ENCODE results near the gene RBM26.
A peak's percentile ranks its signal among the peaks of the same experiment; 100 is the strongest.

The RBM26 gene

DNA sequence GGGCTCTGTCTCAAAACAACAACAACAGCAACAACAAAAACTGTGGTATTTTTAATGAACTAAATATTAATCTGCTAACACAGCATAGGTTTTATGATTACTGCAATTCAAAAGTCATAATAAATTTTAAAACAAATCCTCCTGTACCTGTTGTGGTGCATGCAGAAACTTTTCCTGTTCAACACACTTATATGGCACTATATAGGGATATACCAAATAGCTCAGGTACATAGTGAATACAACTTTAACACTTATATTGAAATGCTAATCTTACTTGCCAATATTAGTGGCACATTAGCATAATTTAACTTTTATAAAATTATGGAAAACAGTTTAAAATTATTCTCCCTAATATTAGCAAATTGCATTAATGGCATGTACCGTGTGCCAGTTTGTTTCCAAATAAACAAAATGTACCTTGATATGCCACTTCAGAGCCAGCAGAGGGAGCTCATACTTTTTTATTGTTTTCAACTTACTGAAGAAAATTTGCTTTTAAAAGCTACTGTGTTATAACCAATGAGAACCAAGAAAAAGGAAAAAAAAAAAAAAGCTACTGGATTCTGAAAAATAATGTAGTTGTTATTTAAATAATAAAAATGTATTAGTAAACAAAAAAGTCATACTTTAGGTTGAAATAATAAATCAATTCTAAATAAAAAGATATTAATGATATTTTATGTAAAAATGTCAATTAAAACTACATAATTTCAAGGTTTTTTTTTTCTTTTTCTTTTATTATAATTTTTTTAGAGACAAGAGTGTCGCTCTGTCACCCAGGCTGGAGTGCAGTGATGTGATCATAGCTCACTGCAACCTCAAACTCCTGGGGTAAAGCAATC is 18.0 kb upstream of the RBM26 start:
- peak; percentile 98 for FAIRE-seq

- no peak for FAIRE-seq
Observed at GRCh38 chr13:79423340-79423739, 17.3 kb upstream of the RBM26 start.

- no peak for FAIRE-seq
Observed at GRCh38 chr13:79419365-79419764, 13.3 kb upstream of the RBM26 start.

- no peak for FAIRE-seq
Observed at GRCh38 chr13:79417741-79418140, 11.7 kb upstream of the RBM26 start.

DNA sequence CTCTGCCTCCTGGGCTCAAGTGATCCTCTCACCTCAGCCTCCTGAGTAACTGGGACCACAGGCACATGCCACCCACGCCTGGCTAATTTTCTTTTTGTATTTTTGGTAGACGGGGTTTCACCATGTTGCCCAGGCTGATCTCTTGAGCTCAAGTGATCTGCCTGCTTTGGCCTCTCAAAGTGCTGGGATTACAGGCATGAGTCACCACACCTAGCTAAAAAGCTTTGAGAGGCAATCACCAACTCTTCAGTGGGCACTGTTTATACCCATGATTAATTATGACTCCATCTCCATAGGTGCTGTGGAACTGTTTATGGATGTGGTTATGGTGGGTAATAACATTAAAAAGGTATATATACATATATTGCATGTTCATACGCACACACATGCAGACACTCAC is 7.5 kb upstream of the RBM26 start:
- FAIRE-seq: no peak

- FAIRE-seq: no peak
Observed at GRCh38 chr13:79409828-79410227, 3.8 kb upstream of the RBM26 start.

GRCh38 chr13:79407349-79407979 is 1.4 kb upstream of the RBM26 start:
- no peak for FAIRE-seq

DNA sequence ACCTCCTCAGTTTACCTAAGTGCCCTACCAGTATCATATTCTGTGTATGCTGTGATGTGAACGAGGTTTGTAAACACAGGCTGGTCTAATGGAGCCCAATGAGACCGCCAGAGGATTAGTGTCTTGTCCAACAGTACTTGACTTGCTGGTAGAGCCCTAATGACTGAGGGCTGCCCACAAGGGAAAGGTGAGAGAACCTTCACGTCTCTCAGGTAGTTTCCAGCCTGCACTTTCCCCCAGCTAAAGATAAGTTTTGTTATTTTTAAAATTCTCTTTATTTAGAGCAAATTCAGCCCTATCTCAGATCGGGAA is 498 bp upstream of the RBM26 start:
- FAIRE-seq: no peak

GRCh38 chr13:79405501-79405830 is 589 bp downstream of the RBM26 start:
- no peak for FAIRE-seq

DNA sequence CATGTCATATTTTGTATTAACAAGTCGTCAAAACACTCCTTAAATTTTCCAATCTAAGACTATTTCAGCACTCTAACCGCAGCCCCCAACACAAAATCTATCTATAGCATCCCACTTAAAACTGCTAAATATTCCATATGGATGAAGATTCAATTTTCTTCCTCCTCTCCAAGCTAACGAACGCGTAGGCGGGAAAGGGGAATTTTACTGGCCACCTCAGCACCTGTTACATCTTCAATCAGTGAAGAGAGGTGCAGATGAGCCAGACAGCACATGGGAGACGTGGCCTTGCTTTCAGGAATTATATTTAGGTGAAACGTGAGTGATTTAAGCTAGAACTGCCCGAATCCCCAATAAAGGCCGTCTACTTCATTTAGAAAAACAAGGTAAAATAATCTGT is 1.1 kb downstream of the RBM26 start:
- no peak for FAIRE-seq

DNA sequence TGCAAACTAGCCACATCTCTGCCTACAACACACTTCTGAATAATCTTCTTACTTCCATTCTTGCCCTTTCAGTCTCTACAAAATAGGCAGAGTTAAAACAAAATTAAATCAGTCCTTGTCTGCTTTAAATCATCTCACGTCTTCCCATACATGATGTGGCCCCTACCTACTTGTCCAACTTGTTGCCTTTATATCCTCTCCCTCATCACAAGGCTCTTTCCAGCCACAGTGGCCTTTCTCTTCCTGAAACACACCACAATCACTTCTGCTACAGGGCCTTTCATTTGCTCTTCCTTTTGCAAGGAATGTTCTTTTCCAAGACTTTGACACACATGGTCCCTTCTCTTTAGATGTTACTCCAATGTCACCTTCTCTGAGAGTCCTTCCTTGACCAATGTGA is 1.7 kb downstream of the RBM26 start:
- no peak for FAIRE-seq

DNA sequence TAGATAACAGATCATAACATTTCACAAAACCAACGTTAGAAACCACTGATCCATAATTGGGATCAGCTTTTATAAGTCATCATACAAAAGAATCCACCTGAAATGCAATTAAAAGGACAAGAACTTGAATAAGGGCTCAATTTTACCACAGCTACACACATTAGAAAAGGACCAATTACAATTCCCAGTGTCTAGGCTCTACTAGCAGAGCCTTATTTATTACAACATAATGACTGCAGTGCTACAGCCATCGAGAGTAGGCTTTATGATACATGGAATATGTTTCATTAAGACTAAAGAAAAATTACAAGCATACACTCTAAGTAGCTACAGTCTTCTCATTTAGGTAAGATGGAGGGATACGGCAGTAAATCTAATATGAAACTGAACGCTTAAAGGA is 2.9 kb downstream of the RBM26 start:
- no peak for FAIRE-seq

DNA sequence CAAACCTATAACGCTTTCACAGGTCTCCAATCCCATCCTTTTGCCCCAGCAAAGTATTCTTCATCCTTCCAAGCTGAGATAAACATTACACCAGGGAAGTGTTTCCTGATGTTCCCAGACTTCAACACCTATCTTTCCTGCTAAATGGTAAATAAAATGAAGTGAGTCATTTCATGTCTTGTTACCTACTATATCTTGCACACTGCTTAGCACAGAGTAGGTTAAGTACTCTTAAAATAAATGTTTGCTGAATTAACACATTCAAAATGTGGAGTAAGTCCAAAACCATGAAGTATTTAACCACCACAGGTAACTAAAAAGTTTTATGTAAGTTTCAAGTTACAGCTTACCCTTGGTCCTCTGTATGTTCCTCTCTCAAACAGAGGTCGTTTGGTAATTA is 3.4 kb downstream of the RBM26 start:
- FAIRE-seq: no peak

- peak; percentile 47 for FAIRE-seq
Observed at GRCh38 chr13:79402074-79402635, 3.9 kb downstream of the RBM26 start.

DNA sequence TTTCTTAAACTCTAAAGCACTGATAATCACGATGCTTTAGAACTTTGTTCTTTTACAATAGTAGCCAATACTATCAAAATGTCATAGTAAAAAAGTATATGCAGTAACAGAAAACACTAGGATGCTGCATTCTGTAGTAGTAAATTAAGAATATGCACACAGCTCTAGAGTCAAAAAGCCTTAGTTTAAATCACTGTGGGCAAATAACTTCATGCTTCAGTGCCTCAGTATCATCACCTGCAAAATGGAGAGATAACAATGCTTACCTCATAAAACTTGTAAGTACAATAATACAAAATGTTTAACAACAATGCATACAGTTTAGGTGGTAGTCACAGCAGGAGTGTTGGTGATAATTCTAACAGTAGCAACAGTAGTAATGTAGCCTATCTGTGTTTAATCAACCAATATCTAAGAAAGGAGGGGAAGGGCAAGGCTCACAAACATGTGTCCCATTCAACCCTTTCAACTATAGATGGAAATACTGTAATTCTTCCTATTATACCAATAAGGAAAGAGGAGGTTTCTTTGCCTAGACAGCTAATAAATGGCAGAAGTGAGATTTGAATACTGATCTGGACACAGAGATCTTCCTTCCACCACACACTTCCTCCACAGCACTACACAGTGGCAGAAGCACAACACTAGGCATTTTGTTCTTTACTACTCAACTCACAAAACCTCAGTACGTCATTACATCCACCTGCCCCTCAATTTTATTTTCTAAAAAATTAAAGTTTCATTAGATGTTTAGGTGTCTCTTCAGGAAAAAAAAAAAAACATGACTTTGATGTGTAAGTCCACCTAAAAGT is 4.6 kb downstream of the RBM26 start:
- no peak for FAIRE-seq

- no peak for FAIRE-seq
Observed at GRCh38 chr13:79398915-79399314, 7.1 kb downstream of the RBM26 start.

GRCh38 chr13:79398127-79398526 is 7.9 kb downstream of the RBM26 start:
- no peak for FAIRE-seq

DNA sequence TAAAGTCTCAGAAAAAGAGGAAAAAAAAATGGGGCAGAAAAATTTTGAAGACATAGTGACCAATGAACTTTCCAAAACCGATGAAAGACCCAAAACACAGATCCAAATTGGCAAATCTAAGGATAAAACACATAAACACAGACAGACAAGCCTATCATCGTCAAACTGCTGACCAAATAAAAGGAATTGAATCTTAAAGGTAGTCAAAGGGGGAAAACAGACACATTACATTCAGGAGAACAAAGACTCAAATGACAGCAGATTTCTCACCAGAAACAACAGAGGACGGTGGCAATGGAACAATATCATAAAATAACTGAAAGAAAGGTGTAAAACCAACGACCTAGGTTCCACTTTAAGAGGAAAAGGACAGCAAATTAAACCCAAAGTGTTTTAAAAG is 10.2 kb downstream of the RBM26 start:
- no peak for FAIRE-seq

DNA sequence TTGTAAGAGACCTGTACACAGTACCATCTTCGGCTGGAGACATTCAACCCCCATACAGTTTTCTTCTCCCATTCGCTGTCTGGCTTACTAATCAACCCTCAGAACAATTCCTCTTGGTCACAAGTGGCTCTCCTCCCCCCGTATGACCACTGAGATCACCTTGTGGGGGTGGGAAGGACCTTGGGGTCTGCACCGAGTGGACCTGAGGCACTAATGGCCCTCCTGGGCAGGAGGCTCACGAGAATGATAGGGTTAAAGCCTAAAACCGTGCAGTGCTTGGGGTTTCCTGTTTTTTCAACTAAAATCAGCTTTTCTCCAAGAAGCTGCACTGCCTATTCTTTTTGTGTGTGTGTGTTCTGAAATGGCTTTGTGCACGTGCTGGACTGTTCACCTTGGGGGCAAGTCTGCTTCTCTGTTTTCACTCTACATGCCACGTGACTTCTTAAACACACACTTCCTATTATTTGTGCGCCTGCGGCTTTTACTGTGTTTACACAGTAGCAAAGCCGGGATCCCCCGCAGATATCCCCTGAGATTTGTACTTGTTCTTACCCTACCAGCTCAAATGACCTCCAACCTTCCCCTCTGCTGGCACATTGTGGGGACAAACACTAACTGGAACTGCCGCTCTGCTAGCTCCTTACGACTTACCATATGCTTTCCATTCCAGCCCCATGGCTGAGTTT is 12.3 kb downstream of the RBM26 start:
- no peak for FAIRE-seq

DNA sequence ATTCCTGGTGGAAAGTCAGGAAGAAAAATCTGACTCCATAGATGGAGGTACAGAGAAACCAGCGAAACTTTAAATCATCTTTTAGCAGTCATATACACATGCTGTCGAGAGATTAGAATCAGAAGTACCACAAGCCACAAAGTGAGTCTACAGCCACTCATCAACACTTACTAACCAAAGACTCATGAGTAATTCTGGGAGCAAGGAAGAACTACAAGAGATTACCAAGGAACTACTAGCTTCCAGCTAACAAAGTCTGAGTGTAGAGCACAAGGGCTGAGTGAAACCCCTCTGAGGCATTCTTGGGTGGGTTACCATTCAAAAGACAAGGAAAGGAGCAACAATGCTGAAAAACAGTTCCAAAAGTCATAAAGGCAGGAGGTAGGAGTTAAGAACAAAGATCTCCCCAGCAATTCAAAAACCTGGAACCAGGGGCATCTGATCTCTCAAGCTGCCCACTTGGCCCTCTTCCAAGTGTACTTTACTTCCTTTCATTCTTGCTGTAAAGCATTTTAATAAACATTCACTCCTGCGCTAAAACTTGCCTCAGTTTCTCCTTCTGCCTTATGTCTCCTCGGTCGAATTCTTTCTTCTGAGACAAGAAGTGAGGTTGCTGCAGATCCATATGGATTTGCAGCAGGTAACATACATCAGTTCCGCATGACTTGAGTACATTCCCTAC is 13.0 kb downstream of the RBM26 start:
- FAIRE-seq: no peak

DNA sequence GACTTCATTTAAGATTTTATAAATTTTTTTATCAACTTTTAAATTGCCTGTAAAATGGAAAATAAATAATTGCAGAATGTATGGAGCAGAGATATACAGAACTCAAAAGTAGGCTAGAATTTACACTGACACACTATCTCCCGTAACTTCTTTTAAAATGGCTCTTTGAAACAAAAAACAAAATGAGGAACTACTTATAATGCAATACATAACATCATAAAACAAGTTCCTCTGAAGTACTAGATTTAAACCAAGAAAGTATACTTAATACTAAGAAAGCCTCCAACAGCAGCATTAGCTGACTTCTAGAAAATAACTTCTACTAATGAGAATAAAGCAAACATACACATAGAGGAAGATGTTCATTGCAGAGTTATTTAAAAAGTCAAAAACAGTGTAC is 17.0 kb downstream of the RBM26 start:
- no peak for FAIRE-seq

DNA sequence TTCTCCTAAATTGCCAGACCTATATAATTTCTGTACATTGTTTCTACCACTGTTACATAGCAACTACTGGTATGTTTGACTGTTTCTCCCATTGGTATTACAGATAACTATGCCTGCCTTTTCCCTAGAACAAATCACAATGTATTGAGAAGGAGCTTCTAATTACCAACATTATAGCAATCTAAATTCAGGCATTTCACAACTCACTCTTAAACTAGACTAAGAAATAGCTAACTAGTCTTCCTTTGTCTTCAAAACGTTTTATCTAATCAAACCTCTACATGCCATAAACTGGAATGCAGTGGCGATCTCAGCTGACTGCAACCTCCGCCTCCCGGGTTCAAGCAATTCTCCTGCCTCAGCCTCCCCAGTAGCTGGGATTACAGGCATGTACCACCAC is 18.2 kb downstream of the RBM26 start:
- no peak for FAIRE-seq
